HCEC 1CT (cell line): ENCODE measurements around the gene CHAT.

Experiments
- DNase-seq: peaks from one replicate; pipeline ENCODE4 v3.0.0-alpha.2; 2017

Gene CHAT

DNA sequence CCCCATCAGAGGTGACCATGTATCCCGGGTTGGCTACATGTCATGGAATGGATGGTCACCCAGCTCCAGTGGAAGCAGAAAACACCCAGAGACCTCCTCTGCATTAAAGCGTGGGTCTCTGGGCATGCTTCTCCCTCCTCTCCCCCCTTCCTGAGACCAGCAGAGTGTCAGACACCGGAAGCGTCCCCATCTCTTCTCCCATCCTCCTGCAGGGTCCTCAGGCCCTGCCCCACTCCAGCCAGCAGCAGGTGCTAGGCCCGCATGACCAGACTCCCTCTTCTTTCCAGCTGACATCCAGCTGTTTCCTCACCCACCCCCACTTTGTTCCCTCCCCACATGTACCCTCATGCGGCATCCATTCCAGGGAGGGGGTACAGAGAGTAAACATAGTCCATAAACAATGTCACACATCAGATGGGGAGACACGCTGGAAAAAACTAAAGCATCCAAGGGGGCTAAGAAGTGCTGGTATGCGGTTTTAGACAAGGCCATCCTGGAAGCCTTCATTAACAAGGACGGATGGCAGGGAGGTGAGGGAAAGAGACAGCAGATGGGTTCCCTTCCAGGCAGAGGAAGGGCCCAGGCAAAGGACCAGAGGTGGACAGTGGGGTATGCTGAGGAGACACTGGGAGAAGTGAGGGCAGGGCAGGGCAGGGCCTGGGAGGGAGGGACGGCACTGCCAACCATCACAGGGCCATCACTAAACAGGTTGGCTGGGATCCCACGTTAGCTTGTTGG is 16.2 kb upstream of the CHAT start:
- DNase-seq: no peak

- DNase-seq: no peak
These were observed 15.5 kb upstream of the CHAT start for GRCh38 chr10:49598164-49598856.

GRCh38 chr10:49598986-49599385 is 14.9 kb upstream of the CHAT start:
- no peak for DNase-seq

DNA sequence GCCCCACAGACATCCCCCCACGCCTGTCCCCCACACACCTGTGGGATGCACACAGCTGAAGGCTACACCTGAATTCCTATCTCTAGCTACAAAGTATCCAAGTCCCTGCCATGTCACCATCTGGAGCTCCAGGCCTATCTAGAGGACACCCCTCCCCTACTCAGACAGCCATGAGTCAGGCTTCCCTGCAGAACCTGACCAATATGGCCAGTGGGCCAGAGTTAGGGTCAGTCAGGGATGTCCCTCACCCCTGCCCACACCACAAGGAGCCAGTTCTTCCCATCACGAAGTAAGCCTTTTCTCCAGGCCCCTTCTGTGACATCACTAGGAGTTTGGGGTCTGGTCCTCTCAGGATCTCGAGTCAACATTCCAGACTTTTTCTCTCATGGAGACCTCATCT is 14.3 kb upstream of the CHAT start:
- no peak for DNase-seq

- DNase-seq: no peak
These were observed 13.8 kb upstream of the CHAT start for GRCh38 chr10:49600046-49600445.

DNA sequence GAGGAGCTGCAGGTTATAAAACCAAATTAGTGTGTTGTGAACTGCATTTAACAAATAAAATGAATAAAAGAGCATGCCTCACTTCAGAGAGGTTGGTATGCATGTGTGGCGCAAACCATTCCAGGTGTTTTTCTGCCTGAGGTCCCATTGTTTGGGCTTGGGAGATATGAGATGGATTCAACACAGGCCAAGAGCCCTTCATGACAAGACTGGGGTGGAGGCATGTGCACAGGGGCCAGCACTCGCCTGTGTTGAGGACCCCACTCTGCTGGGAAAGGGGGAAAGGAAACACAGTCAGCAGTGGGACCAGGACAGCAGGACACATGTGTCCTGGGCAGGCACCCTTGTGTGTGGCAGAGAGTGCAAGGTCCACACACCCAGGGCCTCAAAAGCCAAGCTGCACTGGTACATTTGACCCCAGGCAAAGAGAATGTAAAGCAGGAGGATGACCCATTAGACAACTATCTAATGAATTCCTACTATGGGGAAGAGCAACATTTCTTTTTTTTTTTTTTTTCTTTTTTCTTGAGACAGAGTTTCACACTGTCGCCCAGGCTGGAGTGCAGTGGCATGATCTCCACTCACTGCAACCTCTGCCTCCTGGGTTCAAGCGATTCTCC is 12.9 kb upstream of the CHAT start:
- no peak for DNase-seq

- DNase-seq: peak; percentile 47
These were observed 12.0 kb upstream of the CHAT start for GRCh38 chr10:49601857-49602256.

GRCh38 chr10:49602380-49603023 is 11.3 kb upstream of the CHAT start:
- no peak for DNase-seq

- no peak for DNase-seq
These were observed 8.5 kb upstream of the CHAT start for GRCh38 chr10:49605216-49605938.

DNA sequence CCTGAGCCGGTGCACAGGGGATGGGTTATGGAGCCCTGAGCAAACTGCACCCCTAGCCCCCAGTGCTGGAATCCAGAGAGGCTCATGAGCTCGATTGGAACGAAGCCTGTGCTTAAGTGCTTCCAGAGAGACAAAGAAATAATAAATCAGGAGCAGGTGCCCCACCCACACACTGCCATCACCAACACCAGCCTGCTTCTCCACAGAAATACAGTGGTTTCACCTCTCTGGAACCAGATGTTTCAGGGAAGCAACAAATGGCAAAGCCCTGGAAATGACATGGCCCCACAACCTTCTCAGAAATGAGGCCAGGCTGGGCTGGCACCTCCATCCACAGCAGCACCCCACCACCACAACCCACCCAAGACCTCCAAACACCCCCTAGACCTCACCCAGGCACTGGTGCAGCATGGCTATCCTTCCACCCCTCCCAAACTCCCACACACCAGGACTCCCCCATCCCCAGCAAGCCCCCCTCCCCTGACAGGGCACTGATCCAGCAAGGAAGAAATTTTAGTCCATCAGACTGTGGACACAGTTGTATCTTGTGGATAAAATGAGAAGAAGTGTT is 7.8 kb upstream of the CHAT start:
- DNase-seq: no peak

DNA sequence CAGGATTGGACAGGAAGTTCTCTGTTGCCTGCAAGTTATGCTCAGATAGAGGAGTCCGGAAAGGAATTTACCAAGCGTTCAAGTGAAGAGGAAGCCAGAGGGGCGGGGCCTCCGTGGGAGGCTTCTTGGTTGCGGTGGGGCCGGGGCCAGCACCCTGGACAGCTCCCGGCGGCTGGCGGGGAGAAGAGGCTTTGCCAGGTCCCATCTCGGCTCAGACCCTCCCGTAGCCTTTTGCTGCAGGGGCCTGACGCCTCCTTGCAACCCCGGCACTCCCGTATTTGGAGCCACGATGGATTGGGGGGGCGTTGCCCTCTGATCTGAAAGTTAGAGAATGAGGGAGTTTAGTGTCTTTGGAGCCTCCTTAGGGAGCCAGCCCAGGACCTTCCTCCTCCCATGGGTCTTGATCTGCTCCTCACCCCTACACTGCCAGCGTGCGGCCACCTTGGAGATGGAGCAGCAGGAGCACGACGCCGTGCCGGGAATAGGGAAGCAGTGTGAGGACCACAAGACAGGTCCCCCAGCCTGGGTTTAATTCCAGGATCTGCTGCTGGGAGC is 6.8 kb upstream of the CHAT start:
- DNase-seq: peak; percentile 61

DNA sequence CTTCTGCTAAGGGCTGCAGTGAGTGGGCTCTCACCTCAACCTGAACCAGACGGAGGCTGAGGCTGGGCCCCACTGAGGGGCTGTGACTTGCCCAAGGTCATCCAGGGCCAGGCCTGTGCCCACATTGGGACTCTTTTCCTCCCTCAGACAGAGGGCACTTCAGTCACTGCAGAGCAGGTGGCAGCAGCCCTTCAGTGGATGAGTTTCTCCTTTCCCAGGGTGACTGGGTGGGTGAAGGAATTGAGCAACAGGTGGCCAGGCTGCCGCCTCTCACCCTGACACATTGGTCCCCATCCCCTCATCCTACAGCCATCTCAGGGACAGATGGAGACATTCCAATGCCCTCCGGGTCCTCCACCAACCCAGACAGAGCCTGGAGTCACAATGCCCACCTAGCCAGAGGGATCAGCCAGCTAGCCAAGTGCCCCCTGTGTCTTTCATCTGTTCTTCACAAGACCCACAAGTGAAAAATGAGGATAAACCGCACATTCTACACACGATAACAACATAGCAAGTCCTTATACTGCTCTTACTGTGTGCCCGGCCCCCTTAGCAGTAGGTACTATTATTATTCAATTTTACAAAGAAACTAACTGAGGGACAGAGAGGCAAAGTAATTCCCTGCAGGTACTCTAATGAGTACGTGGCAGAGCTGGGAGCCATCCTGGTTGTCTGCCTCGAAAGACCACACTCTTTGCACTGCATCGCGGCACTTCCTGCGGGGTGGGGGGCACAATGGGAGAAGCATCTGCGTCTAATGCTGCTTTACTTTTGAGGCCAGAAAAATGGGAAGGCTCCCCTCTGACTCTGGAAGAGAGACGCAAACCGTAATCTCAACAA is 5.5 kb upstream of the CHAT start:
- DNase-seq: no peak

DNA sequence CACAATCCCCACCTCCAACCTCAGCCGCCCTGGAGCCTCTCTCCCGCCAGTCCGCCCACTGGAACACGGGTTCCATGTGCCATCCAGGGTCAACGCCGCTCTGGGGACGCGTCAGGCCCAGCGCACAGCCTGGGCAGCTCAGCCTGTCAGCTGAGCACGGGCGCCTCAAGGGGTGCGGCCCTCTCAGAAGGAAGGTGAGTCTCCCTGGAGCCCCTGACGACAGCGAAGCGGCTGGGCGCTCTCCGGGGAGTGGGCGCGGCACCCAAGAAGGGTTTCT is 4.9 kb upstream of the CHAT start:
- no peak for DNase-seq

DNA sequence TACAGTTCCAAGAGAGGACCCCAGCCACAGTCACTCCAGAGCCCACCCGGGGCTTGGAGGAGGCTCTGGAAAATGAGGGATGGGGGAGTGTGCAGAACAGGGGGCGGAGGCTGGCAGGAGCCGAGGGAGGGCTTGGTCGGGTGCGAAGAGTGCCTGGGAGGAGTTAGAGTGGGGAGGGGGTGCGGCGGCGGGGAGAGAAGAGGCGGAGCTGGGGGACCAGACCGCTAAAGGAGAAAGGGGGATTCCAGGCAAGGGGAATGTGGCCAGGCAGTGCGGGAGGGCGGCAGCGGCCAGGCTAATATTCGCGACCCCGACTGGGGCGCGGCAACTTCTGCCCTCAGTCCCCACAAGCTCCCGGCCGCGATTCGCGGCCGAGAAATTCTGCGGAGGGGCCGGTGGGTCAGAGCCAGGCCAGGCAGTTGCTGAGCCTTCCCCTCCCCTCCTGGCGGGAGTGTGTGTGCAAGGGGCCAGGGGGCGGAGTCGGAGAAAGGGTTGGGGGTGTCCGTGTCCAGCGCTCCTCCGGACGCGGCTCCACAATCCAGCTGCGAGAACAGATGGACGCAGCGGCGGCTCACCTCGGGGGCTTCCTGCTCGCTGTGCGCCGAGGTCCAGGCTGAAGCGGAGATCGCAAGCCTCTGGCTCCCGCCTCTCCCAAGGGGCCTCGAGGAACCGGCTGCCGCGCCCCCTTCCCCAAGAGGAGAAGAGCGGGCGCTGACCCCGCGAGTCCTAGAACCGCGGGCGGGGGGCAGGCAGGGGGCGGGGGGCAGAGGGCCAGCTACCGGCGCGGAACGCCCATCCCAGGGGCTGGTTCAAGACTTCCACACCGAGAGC is 4.3 kb upstream of the CHAT start:
- DNase-seq: no peak

DNA sequence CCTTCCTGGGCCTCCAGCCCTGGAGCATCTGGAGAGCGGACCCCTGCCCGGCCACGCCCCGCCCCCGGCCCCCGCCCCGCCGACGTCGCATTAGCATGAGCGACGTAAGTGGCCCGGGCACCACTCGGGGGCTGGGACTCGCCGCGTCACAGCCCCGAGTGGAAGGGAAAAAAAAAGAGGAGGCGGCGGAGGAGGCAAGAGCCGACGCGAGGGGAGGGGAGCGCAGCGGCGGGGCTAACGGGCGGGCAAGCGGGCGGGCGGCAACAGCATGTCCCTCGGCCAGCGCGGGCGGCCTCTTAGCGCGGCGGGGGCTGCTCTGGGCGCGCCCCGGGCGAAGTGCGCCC is 3.8 kb upstream of the CHAT start, which contains the start of gene SLC18A3:
Gene SLC18A3 (plus strand): TSS at position 197 of the 344 bp plus-strand sequence. CDS start 431 bp downstream, outside the sequence.
- DNase-seq: no peak

DNA sequence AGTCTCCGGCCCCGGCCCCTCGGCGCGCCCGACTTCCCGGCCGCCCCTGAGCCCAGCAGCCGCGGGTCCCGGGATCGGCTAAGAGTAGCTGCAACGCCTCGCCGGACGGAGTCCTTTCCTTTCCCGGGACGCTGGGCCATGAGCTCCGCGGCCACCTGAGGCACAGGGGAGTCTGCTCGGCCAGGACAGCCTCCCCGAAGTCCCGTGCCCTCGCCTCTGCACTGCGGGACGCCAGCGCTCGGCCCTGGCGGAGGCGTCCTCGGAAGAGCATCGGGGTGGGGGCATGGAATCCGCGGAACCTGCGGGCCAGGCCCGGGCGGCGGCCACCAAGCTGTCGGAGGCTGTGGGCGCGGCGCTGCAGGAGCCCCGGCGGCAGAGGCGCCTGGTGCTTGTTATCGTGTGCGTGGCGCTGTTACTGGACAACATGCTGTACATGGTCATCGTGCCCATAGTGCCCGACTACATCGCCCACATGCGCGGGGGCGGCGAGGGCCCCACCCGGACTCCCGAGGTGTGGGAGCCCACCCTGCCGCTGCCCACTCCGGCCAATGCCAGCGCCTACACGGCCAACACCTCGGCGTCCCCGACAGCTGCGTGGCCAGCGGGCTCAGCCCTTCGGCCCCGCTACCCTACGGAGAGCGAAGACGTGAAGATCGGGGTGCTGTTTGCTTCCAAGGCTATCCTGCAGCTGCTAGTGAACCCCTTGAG is 3.2 kb upstream of the CHAT start:
- DNase-seq: no peak

DNA sequence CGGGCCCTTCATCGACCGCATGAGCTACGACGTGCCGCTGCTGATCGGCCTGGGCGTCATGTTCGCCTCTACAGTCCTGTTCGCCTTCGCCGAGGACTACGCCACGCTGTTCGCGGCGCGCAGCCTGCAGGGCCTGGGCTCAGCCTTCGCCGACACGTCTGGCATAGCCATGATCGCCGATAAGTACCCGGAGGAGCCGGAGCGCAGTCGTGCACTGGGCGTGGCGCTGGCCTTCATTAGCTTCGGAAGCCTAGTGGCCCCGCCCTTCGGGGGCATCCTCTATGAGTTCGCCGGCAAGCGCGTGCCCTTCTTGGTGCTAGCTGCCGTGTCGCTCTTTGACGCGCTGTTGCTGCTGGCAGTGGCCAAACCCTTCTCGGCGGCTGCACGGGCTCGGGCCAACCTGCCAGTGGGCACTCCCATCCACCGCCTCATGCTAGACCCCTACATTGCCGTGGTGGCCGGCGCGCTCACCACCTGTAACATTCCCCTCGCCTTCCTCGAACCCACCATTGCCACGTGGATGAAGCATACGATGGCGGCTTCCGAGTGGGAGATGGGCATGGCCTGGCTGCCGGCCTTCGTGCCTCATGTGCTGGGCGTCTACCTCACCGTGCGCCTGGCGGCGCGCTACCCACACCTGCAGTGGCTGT is 2.5 kb upstream of the CHAT start:
- DNase-seq: no peak

- no peak for DNase-seq
These were observed 1.9 kb upstream of the CHAT start for GRCh38 chr10:49611816-49612512.
